OCI-LY7 (cell line): ENCODE results near the gene PXMP4. TPM values are rescaled to one million over a fixed set of nuclear protein-coding genes. Genes with fewer than 3 reads are reported as not detected.

ENCODE experiments used
- BruUV-seq: library from RNA; stranded (reverse); fragments of 400-500 nt; replicated peaks from 2 replicates; lab custom pipeline; 2021; lab: Mats Ljungman, UMichigan
- CTCF ChIA-PET: fragments of 300-600 bp; sonication (Branson Sonifier 250); formaldehyde crosslinking; loops from one replicate; lab custom pipeline; 2022; ENCODE audit warnings: antibody characterized with exemption; ENCODE audit not compliant: unreplicated experiment; lab: Charles Lee
- POLR2A ChIA-PET: fragments of 300-600 bp; sonication (Branson Sonifier 250); formaldehyde crosslinking; loops from one replicate; lab custom pipeline; 2022; ENCODE audit warnings: antibody characterized with exemption; lab: Charles Lee
- DNase-seq: peaks from one replicate; pipeline ENCODE4 v3.0.0-alpha.2; 2015; ENCODE audit warnings: low spot score
- H2AFZ ChIP-seq: fragments of 200-600 bp; sonication (generic), shearing (Covaris generic); 2 replicates; pipeline ENCODE4 v1.6.1; 2014; ENCODE audit warnings: mild to moderate bottlenecking, antibody characterized with exemption, low read length, moderate library complexity
- H3K27ac ChIP-seq: fragments of 200-600 bp; sonication (generic); 2 replicates; pipeline ENCODE4 v1.5.1; 2014; ENCODE audit warnings: mixed run types, low read depth, mild to moderate bottlenecking, moderate library complexity, low read length, inconsistent platforms; ENCODE audit not compliant: poor library complexity, severe bottlenecking
- H3K36me3 ChIP-seq: fragments of 200-600 bp; sonication (generic); 2 replicates; pipeline ENCODE4 v1.6.1; 2014; ENCODE audit warnings: mild to moderate bottlenecking, antibody characterized with exemption, low read length, moderate library complexity, mixed read lengths; ENCODE audit not compliant: insufficient read depth
- H3K4me1 ChIP-seq: fragments of 200-600 bp; sonication (generic); 2 replicates; pipeline ENCODE4 v1.5.1; 2014; ENCODE audit warnings: mild to moderate bottlenecking, low read length; ENCODE audit not compliant: insufficient read depth, poor library complexity, severe bottlenecking
- H3K4me2 ChIP-seq: fragments of 200-600 bp; sonication (generic); 2 replicates; pipeline ENCODE4 v1.6.1; 2014; ENCODE audit warnings: mild to moderate bottlenecking, low read length
- H3K4me3 ChIP-seq: fragments of 200-600 bp; sonication (generic); 2 replicates; pipeline ENCODE4 v1.5.1; 2014; ENCODE audit warnings: mild to moderate bottlenecking, low read depth, low read length; ENCODE audit not compliant: poor library complexity, severe bottlenecking
- H3K79me2 ChIP-seq: fragments of 200-600 bp; sonication (generic); 2 replicates; pipeline ENCODE4 v1.6.1; 2016; ENCODE audit warnings: low read depth, mild to moderate bottlenecking, low read length, moderate library complexity, mixed read lengths; ENCODE audit not compliant: insufficient read depth
- H3K9me2 ChIP-seq: fragments of 200-600 bp; sonication (generic); 2 replicates; pipeline ENCODE4 v1.6.1; 2016; ENCODE audit warnings: mild to moderate bottlenecking, low read length, mixed read lengths; ENCODE audit not compliant: insufficient read depth
- H3K9me3 ChIP-seq: fragments of 200-600 bp; sonication (generic); 2 replicates; pipeline ENCODE4 v1.6.1; 2014; ENCODE audit warnings: mild to moderate bottlenecking, mixed run types, low read length, mixed read lengths
- H4K20me1 ChIP-seq: fragments of 200-600 bp; sonication (generic); 2 replicates; pipeline ENCODE4 v1.6.1; 2014; ENCODE audit warnings: mild to moderate bottlenecking, antibody characterized with exemption, low read length, moderate library complexity, mixed read lengths; ENCODE audit not compliant: insufficient read depth
- CTCF ChIP-seq: fragments of 200-600 bp; sonication (generic); conservative IDR thresholded peaks from 2 replicates; pipeline ENCODE4 v1.5.1; 2014; ENCODE audit warnings: mild to moderate bottlenecking, antibody characterized with exemption, low read length, moderate library complexity, mixed read lengths
- EZH2phosphoT487 ChIP-seq: fragments of 200-600 bp; sonication (generic); IDR thresholded peaks from 2 replicates; pipeline ENCODE4 v1.6.1; 2018; ENCODE audit warnings: low read depth, borderline replicate concordance, mild to moderate bottlenecking, mixed run types, antibody characterized with exemption, low read length, moderate library complexity, mixed read lengths
- intact Hi-C: fragments of 100-400 bp; cut with micrococcal nuclease; formaldehyde crosslinking; loops from one replicate; pipeline ENCODE4 v1.10.0; 2022; ENCODE audit not compliant: unreplicated experiment
- total RNA-seq, 2 experiments: library from RNA; depleted of rRNA in 1 of 2; stranded (reverse); fragments of >200 nt in 1 of 2; shearing (Covaris generic) in 1 of 2; gene quantifications; 2 replicates each; pipeline ENCODE4 v1.2.3, GENCODE V29; 2014 to 2022

Gene PXMP4
- total RNA-seq, 2 experiments from 2014 or later, result 3.1 to 8.2 TPM

- Histone ChIP-seq H4K20me1 (0 out of 2 replicates have a peak, but pooled peaks cover 5% of the 10 kb centered on the region), H3K4me3 (peak overlapping the region; percentile 77), H2AFZ (peak overlapping the region; percentile 8; the same call in 1 of the 2 replicates), H3K4me2 (peak overlapping the region; percentile 93), H3K9me3 (no peaks in the 10 kb centered on the region), H3K9me2 (no peaks in the 10 kb centered on the region), H3K4me1 (peaks cover 73% of the 10 kb centered on the region), H3K79me2 (peaks cover 6% of the 10 kb centered on the region; the same call in 1 of the 2 replicates), H3K27ac (peak overlapping the region; percentile 79), H3K36me3 (peaks cover 35% of the 10 kb centered on the region; the same call in 1 of the 2 replicates)
- no TSS peak for BruUV-seq
- DNase-seq, result peak; percentile 88
- ChIA-PET POLR2A (interaction anchor here (0.6 to 2.2 kb wide), 8 partner anchors 12 to 253 kb away, joined by 3 to 8 read pairs (median 4); partner anchors contain the start of gene SNTA1), CTCF (interaction anchor here (0.6 to 2.9 kb wide), 6 partner anchors 12 to 253 kb away, joined by 3 to 16 read pairs (median 4); no protein-coding TSS in a partner anchor)
- intact Hi-C loops, result loop anchor here (2.0 to 5.0 kb wide), 2 partner anchors 63 to 266 kb away; partner anchors contain the start of genes CDK5RAP1 and ZNF341
- no peak for TF ChIP-seq EZH2phosphoT487
- peak; percentile 90 for TF ChIP-seq CTCF
Measured at GRCh38 chr20:33667676-33668465, 52.2 kb downstream of the PXMP4 start.

GRCh38 chr20:33667245-33667675, 52.9 kb downstream of the PXMP4 start:
- TF ChIP-seq EZH2phosphoT487, result no peak
- TF ChIP-seq CTCF, result no peak
- peak overlapping the region; percentile 8; the same call in 1 of the 2 replicates for H2AFZ ChIP-seq

More at GRCh38 chr20:33667245-33667675, 52.9 kb downstream of the PXMP4 start:
- H3K4me1 ChIP-seq, result peaks cover 70% of the 10 kb centered on the region
- no peaks in the 10 kb centered on the region for H3K9me3 ChIP-seq
- peak; percentile 54 for DNase-seq
- H4K20me1 ChIP-seq, result 0 out of 2 replicates have a peak, but pooled peaks cover 5% of the 10 kb centered on the region
- H3K9me2 ChIP-seq, result no peaks in the 10 kb centered on the region
- peaks cover 35% of the 10 kb centered on the region; the same call in 1 of the 2 replicates for H3K36me3 ChIP-seq
- peak overlapping the region; percentile 93 for H3K4me2 ChIP-seq
- CTCF ChIA-PET, result interaction anchor here (0.6 to 2.9 kb wide), 3 partner anchors 13 to 221 kb away, joined by 3 to 16 read pairs (median 4); no protein-coding TSS in a partner anchor
- BruUV-seq, result no TSS peak
- POLR2A ChIA-PET, result interaction anchor here (0.6 to 1.8 kb wide), 7 partner anchors 18 to 252 kb away, joined by 3 to 6 read pairs (median 4); partner anchors contain the start of gene SNTA1
- H3K27ac ChIP-seq, result peak overlapping the region; percentile 79
- intact Hi-C loops, result loop anchor here (2.0 to 5.0 kb wide), 2 partner anchors 64 to 265 kb away; partner anchors contain the start of genes CDK5RAP1 and ZNF341
- peaks cover 5% of the 10 kb centered on the region; the same call in 1 of the 2 replicates for H3K79me2 ChIP-seq
- peak overlapping the region; percentile 77 for H3K4me3 ChIP-seq
